SK-N-SH treated with all-trans-retinoic acid at 6 μM for 48 hours (cell line): ENCODE measurements around the gene TMEM114.

ENCODE experiments used
- ATAC-seq: fragments of 200-7000 bp; cut with Tn5 transposase; 3 replicates; pipeline ENCODE4 v1.9.1; 2020; ENCODE audit warnings: mild to moderate bottlenecking, moderate library complexity
- ARNTL ChIP-seq: fragments of 450-650 bp; formaldehyde crosslinking; IDR thresholded peaks from 2 replicates; pipeline ENCODE4 v1.5.0; 2020; ENCODE audit warnings: low read depth, mild to moderate bottlenecking, moderate library complexity, borderline replicate concordance
- BACH2 ChIP-seq: fragments of 250-450 bp; sonication (Bioruptor Pico); IDR thresholded peaks from 2 replicates; pipeline ENCODE4 v1.9.0; 2021; ENCODE audit warnings: mild to moderate bottlenecking, borderline replicate concordance
- CREB5 ChIP-seq: fragments of 250-450 bp; sonication (Bioruptor Pico); IDR thresholded peaks from 2 replicates; pipeline ENCODE4 v1.5.1; 2020; ENCODE audit warnings: low read depth, mild to moderate bottlenecking, moderate library complexity
- CSDC2 ChIP-seq: fragments of 250-450 bp; sonication (Bioruptor Pico); IDR thresholded peaks from 2 replicates; pipeline ENCODE4 v1.5.0; 2020; ENCODE audit warnings: mild to moderate bottlenecking, moderate library complexity
- CSRNP3 ChIP-seq: fragments of 250-450 bp; sonication (Bioruptor Pico); IDR thresholded peaks from 2 replicates; pipeline ENCODE4 v1.5.1; 2021; ENCODE audit warnings: mild to moderate bottlenecking, moderate library complexity
- ESRRG ChIP-seq: fragments of 250-450 bp; sonication (Bioruptor Pico); IDR thresholded peaks from 2 replicates; pipeline ENCODE4 v1.6.1; 2021; ENCODE audit warnings: mild to moderate bottlenecking
- GLIS3 ChIP-seq: fragments of 250-450 bp; sonication (Bioruptor Pico); IDR thresholded peaks from 2 replicates; pipeline ENCODE4 v1.5.0; 2020; ENCODE audit warnings: mild to moderate bottlenecking, moderate library complexity
- OSR1 ChIP-seq: fragments of 250-450 bp; sonication (Bioruptor Pico); IDR thresholded peaks from 2 replicates; pipeline ENCODE4 v1.8.0; 2022; ENCODE audit warnings: moderate library complexity, mild to moderate bottlenecking, inconsistent platforms
- PPARA ChIP-seq: fragments of 250-450 bp; sonication (Bioruptor Pico); IDR thresholded peaks from 2 replicates; pipeline ENCODE4 v1.5.0; 2020; ENCODE audit warnings: mild to moderate bottlenecking, borderline replicate concordance
- RARB ChIP-seq: fragments of 250-450 bp; sonication (Bioruptor Pico); IDR thresholded peaks from 2 replicates; pipeline ENCODE4 v1.8.0; 2021; ENCODE audit warnings: mild to moderate bottlenecking, moderate library complexity
- SNAI2 ChIP-seq: fragments of 250-450 bp; sonication (Bioruptor Pico); IDR thresholded peaks from 2 replicates; pipeline ENCODE4 v1.5.0; 2020; ENCODE audit warnings: mild to moderate bottlenecking, moderate library complexity
- TOX ChIP-seq: fragments of 250-450 bp; sonication (Bioruptor Pico); IDR thresholded peaks from 2 replicates; pipeline ENCODE4 v1.8.0; 2021; ENCODE audit warnings: mild to moderate bottlenecking, moderate library complexity, borderline replicate concordance
- ZC3H10 ChIP-seq: fragments of 250-450 bp; sonication (Bioruptor Pico); IDR thresholded peaks from 2 replicates; pipeline ENCODE4 v1.5.1; 2021; ENCODE audit warnings: mild to moderate bottlenecking, moderate library complexity
- ZFP30 ChIP-seq: fragments of 450-650 bp; formaldehyde crosslinking; IDR thresholded peaks from 2 replicates; pipeline ENCODE4 v1.5.0; 2022; ENCODE audit warnings: mild to moderate bottlenecking, moderate library complexity
- ZNF565 ChIP-seq: fragments of 450-650 bp; formaldehyde crosslinking; conservative IDR thresholded peaks from 2 replicates; pipeline ENCODE4 v1.5.0; 2020; ENCODE audit warnings: low read depth, mild to moderate bottlenecking, moderate library complexity
- ZNF70 ChIP-seq: fragments of 450-650 bp; formaldehyde crosslinking; IDR thresholded peaks from 2 replicates; pipeline ENCODE4 v1.5.0; 2020; ENCODE audit warnings: mild to moderate bottlenecking, moderate library complexity
- ZNF8 ChIP-seq: fragments of 450-650 bp; formaldehyde crosslinking; IDR thresholded peaks from 2 replicates; pipeline ENCODE4 v1.5.0; 2020; ENCODE audit warnings: mild to moderate bottlenecking, moderate library complexity
- TF ChIP-seq, protein P1 (sequence below): fragments of 250-450 bp; sonication (Bioruptor Pico); IDR thresholded peaks from 2 replicates; pipeline ENCODE4 v1.8.0; 2020; ENCODE audit warnings: mild to moderate bottlenecking, moderate library complexity, borderline replicate concordance
- TF ChIP-seq, protein P2 (sequence below): fragments of 250-450 bp; sonication (Bioruptor Pico); IDR thresholded peaks from 2 replicates; pipeline ENCODE4 v1.5.0; 2020; ENCODE audit warnings: mild to moderate bottlenecking, moderate library complexity
- TF ChIP-seq, protein P3 (sequence below): fragments of 250-450 bp; sonication (Bioruptor Pico); IDR thresholded peaks from 2 replicates; pipeline ENCODE4 v1.8.0; 2021; ENCODE audit warnings: low read depth, mild to moderate bottlenecking, moderate library complexity, borderline replicate concordance

The TMEM114 gene

GRCh38 chr16:8542393-8542792 lies 47.9 kb downstream of the TMEM114 start:
- TF ChIP-seq ESRRG (CRISPR knock-in tag) (no peak), RARB (CRISPR knock-in tag) (no peak), ZNF70 (CRISPR knock-in tag) (no peak), ARNTL (CRISPR knock-in tag) (no peak), GLIS3 (CRISPR knock-in tag) (no peak), ZFP30 (CRISPR knock-in tag) (no peak), SNAI2 (CRISPR knock-in tag) (no peak), CREB5 (CRISPR knock-in tag) (no peak), PPARA (CRISPR knock-in tag) (no peak), BACH2 (CRISPR knock-in tag) (no peak), ZNF8 (CRISPR knock-in tag) (no peak), CSDC2 (CRISPR knock-in tag) (no peak), OSR1 (CRISPR knock-in tag) (no peak), TOX (CRISPR knock-in tag) (no peak), ZNF565 (CRISPR knock-in tag) (no peak), ZC3H10 (CRISPR knock-in tag) (no peak), CSRNP3 (CRISPR knock-in tag) (no peak)
- TF ChIP-seq, protein P1, sequence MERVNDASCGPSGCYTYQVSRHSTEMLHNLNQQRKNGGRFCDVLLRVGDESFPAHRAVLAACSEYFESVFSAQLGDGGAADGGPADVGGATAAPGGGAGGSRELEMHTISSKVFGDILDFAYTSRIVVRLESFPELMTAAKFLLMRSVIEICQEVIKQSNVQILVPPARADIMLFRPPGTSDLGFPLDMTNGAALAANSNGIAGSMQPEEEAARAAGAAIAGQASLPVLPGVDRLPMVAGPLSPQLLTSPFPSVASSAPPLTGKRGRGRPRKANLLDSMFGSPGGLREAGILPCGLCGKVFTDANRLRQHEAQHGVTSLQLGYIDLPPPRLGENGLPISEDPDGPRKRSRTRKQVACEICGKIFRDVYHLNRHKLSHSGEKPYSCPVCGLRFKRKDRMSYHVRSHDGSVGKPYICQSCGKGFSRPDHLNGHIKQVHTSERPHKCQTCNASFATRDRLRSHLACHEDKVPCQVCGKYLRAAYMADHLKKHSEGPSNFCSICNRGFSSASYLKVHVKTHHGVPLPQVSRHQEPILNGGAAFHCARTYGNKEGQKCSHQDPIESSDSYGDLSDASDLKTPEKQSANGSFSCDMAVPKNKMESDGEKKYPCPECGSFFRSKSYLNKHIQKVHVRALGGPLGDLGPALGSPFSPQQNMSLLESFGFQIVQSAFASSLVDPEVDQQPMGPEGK (CRISPR knock-in tag), result no peak
- TF ChIP-seq, protein P2, sequence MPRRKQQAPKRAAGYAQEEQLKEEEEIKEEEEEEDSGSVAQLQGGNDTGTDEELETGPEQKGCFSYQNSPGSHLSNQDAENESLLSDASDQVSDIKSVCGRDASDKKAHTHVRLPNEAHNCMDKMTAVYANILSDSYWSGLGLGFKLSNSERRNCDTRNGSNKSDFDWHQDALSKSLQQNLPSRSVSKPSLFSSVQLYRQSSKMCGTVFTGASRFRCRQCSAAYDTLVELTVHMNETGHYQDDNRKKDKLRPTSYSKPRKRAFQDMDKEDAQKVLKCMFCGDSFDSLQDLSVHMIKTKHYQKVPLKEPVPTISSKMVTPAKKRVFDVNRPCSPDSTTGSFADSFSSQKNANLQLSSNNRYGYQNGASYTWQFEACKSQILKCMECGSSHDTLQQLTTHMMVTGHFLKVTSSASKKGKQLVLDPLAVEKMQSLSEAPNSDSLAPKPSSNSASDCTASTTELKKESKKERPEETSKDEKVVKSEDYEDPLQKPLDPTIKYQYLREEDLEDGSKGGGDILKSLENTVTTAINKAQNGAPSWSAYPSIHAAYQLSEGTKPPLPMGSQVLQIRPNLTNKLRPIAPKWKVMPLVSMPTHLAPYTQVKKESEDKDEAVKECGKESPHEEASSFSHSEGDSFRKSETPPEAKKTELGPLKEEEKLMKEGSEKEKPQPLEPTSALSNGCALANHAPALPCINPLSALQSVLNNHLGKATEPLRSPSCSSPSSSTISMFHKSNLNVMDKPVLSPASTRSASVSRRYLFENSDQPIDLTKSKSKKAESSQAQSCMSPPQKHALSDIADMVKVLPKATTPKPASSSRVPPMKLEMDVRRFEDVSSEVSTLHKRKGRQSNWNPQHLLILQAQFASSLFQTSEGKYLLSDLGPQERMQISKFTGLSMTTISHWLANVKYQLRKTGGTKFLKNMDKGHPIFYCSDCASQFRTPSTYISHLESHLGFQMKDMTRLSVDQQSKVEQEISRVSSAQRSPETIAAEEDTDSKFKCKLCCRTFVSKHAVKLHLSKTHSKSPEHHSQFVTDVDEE (CRISPR knock-in tag), result no peak
- TF ChIP-seq, protein P3, sequence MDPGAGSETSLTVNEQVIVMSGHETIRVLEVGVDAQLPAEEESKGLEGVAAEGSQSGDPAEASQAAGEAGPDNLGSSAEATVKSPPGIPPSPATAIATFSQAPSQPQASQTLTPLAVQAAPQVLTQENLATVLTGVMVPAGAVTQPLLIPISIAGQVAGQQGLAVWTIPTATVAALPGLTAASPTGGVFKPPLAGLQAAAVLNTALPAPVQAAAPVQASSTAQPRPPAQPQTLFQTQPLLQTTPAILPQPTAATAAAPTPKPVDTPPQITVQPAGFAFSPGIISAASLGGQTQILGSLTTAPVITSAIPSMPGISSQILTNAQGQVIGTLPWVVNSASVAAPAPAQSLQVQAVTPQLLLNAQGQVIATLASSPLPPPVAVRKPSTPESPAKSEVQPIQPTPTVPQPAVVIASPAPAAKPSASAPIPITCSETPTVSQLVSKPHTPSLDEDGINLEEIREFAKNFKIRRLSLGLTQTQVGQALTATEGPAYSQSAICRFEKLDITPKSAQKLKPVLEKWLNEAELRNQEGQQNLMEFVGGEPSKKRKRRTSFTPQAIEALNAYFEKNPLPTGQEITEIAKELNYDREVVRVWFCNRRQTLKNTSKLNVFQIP (CRISPR knock-in tag), result no peak
- TF ChIP-seq, all 23 proteins: peak for 0
- no peak for ATAC-seq

- ATAC-seq, result no peak
- TF ChIP-seq CSRNP3 (CRISPR knock-in tag) (no peak), ARNTL (CRISPR knock-in tag) (no peak), CREB5 (CRISPR knock-in tag) (no peak), SNAI2 (CRISPR knock-in tag) (no peak), ZNF70 (CRISPR knock-in tag) (no peak), PPARA (CRISPR knock-in tag) (no peak), ZC3H10 (CRISPR knock-in tag) (no peak), CSDC2 (CRISPR knock-in tag) (no peak), ESRRG (CRISPR knock-in tag) (no peak)
- TF ChIP-seq, protein P2 (CRISPR knock-in tag), result no peak
- TF ChIP-seq, all 23 proteins: peak for 0
Measured at GRCh38 chr16:8541868-8542267, 48.4 kb downstream of the TMEM114 start.
